ENCODE data around the gene STRBP.

- TF ChIP-seq BHLHE40 (IDR thresholded peaks at IDR 0.05; ENCODE audit: borderline replicate concordance), result no peak
- no peak for TF ChIP-seq SUZ12 (IDR thresholded peaks at IDR 0.05)
- TF ChIP-seq SP1 (IDR thresholded peaks at IDR 0.05), result no peak
- no peak for TF ChIP-seq FOXK2 (IDR thresholded peaks at IDR 0.05)
- no peak for TF ChIP-seq L3MBTL2 (conservative IDR thresholded peaks at IDR 0.05)
- TF ChIP-seq CTBP1 (IDR thresholded peaks at IDR 0.05; ENCODE audit: borderline replicate concordance), result no peak
- TF ChIP-seq TARDBP (IDR thresholded peaks at IDR 0.05), result no peak
- TF ChIP-seq ELF4 (IDR thresholded peaks at IDR 0.05), result no peak
These were observed 39.4 kb downstream of the STRBP start for GRCh38 chr9:123228967-123229366.

Data from HEK293T (cell line).